ENCODE data around the gene PLEKHG2.
"Not testable (repeated sequence)": the region's sequence is repeated elsewhere in the genome, so short reads cannot be mapped to it uniquely, and the experiment has no call there.

The PLEKHG2 gene

DNA sequence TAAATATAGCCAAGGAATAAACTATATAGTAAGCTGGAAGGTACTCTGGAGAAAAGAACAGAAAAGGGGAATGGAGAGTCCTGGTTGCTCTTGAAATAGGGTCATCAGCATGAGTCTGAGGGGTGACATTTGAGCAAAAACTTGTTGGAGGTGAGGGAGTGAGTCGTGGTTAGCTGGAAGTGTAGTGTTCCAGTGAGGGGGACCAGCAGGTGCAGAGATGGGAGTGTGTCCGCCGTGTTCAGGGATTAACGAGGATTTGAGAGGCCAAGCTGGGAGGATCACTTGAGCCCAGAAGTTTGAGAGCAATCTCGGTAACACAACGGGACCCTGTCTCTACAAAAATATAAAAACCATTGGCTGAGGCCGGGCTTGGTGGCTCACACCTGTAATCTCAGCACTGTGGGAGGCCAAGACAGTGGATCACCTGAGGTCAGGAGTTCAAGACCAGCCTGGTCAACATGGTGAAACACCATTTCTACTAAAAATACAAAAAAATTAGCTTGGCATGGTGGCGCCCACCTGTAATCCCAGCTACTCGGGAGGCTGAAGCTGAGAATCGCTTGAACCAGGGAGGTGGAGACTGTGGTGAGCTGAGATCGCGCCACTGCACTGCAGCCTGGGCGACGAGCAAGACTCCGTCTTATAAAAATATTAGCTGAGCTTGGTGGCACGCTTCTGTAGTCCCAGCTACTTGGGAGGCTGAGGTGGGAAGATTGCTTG, 34.1 kb downstream of the PLEKHG2 start:
- peak overlapping the region; percentile 88 for H3K4me3 ChIP-seq (ENCODE audit: low read depth, low read length)

DNA sequence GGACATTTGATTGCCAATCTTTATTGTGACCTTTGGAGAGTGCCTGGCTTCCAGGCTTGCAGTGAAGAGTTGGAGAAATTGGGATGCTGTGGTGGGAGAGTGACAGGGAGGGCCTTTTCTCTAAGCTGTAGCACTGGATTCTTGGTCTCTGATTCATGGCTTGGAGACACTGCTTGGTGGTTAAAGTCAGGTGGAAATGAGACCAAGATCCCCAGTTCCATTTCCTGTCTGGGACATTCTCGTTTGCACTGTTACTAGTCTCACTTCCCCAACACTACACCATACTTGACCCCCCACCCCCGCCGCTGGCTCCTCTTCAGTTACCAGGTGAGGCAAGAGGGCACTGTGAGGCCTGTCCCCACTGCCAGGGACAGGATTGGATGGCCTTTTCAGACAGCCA, 35.8 kb downstream of the PLEKHG2 start:
- H3K4me3 ChIP-seq (ENCODE audit: low read depth, low read length), result no peak overlapping the region

DNA sequence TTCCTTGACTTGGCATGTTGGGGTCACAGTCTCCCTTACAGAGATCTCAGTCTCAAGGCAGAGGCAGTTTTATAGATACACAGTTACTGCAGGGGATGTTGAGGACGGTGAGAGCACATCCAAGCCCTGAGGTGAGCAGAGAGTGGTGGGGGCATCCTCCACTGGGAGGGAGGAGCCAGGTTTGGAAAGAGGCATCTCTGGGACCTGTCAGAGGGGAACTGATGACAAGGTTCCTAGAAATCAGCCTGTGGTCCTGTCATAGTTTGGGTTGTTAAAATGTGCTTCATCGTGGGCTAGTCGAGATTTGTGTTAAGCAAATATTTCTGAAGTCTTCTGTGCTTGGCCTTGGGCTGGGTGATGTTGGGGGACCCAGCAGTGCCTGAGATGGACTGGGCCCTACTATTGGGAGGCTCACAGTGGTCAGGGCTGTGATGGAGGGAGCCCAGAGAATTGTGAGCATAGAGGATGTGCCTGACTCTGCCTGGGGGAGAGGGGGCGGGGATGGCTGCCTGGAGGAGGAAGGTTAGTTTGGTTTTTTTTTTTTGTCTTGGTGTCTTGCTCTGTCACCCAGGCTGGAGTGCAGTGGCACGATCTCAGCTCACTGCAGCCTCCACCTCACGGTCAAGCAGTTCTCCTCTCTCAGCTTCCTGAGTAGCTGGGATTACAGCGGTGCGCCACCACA, 36.8 kb downstream of the PLEKHG2 start:
- no peak overlapping the region for H3K4me3 ChIP-seq (ENCODE audit: low read depth, low read length)

DNA sequence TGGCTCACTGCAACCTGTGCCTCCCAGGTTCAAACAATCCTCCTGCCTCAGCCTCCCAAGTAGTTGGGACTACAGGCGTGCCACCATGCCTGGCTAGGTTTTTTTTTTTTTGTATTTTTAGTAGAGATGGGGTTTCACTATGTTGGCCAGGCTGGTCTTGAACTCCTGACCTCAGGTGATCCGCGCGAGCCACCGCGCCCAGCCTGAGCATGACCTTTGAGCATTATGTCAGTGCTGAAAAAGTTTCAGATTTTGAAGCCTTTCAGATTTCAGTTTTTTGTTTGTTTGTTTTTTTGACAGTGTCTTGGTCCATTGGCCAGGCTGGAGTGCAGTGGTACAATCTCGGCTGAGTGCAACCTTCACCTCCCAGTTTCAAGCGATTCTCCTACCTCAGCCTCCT, 38.8 kb downstream of the PLEKHG2 start:
- not testable (repeated sequence) for H3K4me3 ChIP-seq (ENCODE audit: low read depth, low read length)

DNA sequence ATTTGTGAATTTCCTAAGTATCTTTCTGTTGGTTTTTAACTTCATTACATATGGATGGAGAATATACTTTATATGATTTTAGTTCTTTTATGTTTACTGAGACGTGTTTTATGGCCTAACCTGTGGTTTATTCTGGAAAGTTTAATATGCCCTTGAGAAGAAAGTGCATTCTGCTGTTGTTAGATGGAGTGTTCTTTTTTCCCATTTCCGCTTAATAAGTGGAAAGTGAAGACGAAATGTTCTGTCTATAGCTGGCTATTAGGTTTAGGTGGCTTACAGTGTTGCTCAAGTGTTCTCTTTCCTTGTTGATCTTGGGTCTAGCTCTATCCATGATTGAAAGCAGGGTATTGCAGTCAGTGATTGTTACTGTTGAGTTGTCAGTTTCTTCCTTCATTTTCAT, 50.9 kb downstream of the PLEKHG2 start:
- H3K4me3 ChIP-seq (ENCODE audit: low read depth, low read length), result no peak overlapping the region

DNA sequence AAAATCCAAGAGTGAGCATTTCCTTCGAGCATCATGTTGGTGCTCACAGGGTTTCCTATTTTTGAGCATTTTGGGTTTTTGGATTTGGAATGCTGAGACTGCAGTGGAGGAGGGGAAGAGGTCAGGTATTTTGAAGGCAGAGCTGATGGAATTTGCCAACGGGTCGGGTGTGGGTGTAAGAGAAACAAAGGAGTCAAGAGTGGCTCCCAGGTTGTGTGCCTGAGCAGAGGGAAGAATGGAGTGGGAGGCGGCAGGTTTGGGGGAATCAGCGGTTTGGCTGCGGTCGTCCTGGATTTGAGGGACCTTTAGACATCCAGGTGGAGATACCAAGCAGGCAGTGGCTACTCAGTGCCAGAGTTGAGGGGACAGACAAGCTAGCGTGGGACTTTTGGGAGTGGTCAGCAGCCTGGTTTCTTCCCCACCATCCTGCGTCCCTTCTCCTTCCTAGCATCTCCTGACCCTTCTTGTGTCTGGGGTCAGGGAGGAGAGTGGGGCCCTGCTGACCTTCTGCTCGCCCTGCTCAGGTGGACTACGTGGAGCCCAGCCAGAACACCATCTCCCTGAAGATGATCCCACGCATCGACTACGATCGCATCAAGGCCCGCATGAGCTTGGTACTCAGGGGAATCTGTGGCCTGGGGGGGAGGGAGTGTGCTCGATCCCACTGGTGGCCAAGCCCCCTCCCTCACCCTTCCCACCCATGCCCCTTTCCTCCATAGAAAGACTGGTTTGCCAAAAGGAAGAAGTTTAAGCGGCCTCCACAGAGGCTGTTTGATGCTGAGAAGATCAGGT, 53.7 kb downstream of the PLEKHG2 start:
- H3K4me3 ChIP-seq (ENCODE audit: low read depth, low read length), result no peak overlapping the region

DNA sequence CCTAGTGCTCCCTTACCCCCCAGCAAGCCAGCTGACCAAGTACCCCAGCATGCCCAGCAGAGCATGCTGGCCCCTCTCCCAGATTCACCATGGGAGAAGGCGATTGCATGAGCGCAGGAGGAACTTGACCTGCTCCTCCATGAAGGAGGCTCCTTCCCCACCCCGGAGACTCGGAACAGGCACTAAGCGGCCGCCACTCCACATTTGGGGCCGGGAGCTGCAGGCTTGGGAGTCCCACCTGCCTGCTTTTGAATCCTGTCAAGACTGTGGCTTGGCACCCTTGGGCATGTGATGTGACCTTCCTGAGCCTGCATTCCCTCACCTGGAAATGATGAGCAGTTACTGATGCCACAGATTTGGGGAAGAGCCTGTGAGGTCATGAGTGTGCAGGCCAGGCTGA, 55.5 kb downstream of the PLEKHG2 start:
- no peak overlapping the region for H3K4me3 ChIP-seq (ENCODE audit: low read depth, low read length)

DNA sequence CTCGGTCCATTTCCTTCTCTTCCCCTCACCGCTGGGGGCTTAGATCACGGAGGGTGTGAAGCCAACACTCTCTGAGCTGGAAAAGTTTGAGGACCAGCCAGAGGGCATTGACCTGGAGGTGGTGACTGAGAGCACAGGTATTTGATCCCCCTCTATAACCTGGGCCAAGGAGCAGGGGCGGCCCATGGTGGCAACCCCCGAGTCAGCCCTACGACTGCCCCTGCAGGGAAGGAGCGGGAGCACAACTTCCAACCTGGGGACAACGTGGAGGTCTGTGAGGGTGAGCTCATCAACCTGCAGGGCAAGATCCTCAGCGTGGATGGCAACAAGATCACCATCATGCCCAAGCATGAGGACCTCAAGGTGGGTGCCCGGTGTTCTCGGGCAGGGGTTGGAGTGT, 56.6 kb downstream of the PLEKHG2 start:
- no peak overlapping the region for H3K4me3 ChIP-seq (ENCODE audit: low read depth, low read length)

DNA sequence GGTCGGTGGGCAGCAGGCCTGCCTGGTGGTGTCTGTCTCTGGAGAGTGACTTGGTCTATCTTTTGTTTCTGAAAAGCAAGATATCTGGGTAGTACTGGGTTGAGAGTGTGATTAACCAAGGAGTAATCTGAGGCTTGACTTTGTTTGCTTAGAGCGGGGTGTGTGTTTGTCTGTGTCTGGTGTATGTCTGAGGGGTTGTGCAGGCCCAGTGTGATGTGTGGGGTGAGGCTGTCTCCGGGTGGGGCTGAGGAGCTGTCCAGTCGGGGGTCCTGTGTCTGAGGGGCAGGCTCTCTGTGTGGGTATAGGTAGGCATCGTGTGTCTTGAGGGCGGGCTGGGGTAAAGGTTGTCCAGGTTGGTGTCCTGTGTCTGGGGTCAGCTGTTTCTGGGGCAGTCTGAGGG, 57.1 kb downstream of the PLEKHG2 start:
- H3K4me3 ChIP-seq (ENCODE audit: low read depth, low read length), result no peak overlapping the region

DNA sequence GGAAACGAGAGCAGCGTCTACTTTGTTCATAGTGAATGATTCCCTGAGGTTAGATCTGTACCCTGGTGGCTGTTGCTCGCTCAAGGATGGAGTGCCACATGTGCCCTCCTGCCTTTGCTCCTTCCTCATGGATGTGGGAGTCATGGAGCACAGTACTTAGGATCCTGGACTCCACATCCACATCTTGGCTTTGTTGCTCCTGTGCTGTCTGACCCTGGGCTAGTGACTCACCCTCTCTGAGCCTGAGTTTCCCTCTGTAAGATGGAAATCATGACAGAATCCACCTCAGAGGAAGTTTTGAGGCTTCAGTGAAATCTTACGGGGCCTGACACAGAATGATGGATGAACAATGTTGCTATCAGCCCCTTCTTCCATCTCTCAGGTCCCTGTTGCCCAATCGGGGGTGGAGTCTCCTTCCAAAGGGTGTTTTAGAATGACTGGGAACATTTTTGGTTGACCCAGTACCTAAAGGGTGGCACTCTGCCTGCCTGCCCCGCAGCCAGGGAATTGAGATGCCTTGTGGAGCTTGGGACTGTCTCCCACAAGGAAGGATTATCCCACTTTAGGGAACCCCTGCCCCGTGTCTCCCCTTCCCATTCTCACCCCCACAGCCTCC, 58.4 kb downstream of the PLEKHG2 start:
- no peak overlapping the region for H3K4me3 ChIP-seq (ENCODE audit: low read depth, low read length)

DNA sequence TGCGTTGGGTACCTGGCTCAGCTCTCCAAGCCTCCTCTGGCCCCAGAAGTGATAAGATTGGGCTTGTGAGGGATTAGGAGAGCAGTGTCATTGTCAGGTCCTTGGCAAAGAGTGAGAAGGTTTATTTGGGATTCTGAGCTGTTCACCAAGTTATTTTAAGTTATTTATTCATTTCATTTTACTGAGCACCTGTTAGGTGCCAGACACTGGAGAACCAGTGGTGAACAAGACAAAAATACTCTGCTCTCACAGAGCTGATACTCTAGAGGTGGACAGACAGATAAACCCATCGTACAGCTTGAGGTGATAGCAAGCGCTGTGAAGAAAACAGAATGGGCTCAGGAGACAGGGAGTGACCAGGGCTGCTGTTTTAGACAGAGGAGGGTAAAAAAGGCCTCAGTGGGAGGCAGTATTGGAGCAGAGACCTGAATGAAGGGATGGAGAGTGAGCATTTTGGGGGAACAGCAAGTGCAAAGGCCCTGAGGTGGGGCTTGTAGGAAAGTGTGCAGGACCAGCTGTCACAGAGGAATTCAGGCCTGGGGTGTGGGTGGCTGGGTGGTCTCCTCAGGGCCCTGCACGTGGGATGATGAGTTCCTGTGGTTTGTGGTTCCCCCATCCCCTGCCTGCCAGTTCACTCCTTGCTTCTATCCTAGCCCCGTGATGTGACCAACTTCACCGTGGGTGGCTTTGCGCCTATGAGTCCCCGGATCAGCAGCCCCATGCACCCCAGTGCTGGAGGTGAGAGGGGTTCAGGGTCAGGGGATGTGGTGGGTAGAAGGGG, 59.5 kb downstream of the PLEKHG2 start:
- H3K4me3 ChIP-seq (ENCODE audit: low read depth, low read length), result no peak overlapping the region

DNA sequence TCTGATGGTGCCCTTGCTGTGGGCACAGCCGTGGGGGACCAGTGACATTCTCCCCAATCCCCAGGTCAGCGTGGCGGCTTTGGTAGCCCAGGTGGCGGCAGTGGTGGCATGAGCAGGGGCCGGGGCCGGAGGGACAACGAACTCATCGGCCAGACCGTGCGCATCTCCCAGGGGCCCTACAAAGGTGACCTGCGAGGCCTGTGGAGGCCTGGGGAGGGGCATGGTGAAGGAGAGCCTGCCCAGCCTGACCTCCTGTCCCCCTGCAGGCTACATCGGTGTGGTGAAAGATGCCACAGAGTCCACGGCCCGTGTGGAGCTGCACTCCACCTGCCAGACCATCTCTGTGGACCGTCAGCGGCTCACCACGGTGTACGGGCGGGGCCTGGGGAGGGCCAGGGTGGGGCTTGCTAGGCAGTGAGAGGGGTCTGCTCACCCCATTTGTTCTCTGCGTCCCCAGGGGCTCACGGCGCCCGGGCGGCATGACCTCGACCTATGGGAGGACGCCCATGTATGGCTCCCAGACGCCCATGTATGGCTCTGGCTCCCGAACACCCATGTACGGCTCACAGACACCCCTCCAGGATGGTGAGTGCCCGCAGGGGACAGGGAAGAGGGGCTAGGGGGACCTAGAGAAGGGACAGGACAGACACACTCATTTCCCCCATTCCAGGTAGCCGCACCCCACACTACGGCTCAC, 60.4 kb downstream of the PLEKHG2 start:
- H3K4me3 ChIP-seq (ENCODE audit: low read depth, low read length), result no peak overlapping the region

DNA sequence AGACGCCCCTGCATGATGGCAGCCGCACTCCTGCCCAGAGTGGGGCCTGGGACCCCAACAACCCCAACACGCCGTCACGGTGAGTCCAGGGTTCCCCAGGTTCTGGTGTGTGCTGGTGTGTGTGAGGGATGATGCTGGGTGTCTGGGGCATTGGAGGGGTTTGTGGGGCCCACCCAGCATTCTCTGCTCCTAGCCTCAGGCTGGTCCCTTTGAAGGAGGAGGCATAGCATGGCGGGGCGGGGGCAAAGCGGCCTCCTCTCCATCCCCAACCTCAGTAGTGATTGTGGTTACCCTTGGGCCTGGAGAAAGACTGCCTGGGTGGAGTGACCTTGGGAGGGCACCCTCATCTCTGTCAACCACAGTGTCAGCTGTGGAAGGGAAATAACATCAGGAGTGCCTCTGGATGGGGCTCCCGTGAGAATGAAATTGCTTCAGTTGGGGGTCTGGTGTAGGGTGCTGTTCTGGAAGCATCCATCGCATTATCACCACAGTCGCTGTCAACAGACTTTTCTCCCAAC, 61.0 kb downstream of the PLEKHG2 start:
- no peak overlapping the region for H3K4me3 ChIP-seq (ENCODE audit: low read depth, low read length)

DNA sequence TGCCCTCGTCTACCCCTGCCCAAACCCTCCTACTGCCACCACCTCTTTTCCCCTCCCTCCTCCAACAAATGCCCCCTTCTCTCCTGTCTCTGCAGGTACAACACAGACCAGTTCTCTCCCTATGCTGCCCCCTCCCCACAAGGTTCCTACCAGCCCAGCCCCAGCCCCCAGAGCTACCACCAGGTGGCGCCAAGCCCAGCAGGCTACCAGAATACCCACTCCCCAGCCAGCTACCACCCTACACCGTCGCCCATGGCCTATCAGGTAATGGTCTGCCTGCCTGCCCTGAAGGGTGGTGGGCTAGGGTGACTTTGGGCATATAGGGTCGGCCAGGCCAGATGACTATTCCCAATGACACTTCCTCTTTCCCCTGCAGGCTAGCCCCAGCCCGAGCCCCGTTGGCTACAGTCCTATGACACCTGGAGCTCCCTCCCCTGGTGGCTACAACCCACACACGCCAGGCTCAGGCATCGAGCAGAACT, 61.7 kb downstream of the PLEKHG2 start:
- H3K4me3 ChIP-seq (ENCODE audit: low read depth, low read length), result no peak overlapping the region

DNA sequence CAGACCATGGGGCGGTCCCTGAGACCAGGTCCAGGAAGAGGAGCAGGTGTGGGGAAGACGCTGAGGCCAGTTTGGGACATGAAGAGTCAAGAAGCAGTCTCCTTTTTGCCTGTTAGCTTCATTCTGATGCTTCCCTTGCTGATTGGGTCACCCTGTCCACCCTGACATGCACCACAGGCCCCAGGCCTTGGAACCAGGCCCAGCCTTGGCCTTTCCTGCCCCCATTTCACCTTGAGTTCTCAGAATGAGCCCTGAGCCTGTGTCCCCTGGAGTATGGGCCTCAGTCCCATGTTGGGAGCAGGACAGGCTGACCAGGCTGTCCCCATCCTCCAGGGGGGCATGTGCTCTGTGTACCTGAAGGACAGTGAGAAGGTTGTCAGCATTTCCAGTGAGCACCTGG, 63.3 kb downstream of the PLEKHG2 start:
- H3K4me3 ChIP-seq (ENCODE audit: low read depth, low read length), result no peak overlapping the region
